ENCODE measurements around the gene C17orf107.

DNA sequence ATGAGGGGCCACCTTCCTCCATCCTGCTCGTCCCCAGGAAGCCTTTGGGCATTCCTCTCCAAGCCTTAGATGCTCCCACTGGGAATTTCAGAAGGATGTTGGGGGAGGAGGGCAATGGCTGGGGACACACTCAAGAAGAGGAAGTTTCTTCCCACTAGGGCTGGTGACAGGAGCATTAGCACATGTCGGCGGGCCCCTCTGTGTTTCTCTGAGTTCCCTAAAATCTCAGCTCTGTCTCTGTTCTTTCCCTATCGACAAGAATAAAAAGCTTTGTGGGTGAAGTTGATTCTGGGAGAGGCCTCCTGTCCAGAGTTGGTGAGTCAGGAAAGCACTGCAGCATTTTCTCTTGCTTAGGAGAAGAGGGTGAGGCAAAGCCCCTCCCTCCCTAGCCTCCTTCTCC is 19.7 kb upstream of the C17orf107 start:
- TF ChIP-seq FOXJ3 (CRISPR knock-in tag; IDR thresholded peaks at IDR 0.05) (no peak), RAD21 (IDR thresholded peaks at IDR 0.05; ENCODE audit: low read length) (no peak), SIN3A (IDR thresholded peaks at IDR 0.05; ENCODE audit: borderline replicate concordance, low read depth, low read length) (no peak), RCOR1 (IDR thresholded peaks at IDR 0.05; ENCODE audit: low read length) (no peak), GABPA (IDR thresholded peaks at IDR 0.05; ENCODE audit: low read depth) (no peak), TCF12 (IDR thresholded peaks at IDR 0.05) (no peak), YY1 (IDR thresholded peaks at IDR 0.05; ENCODE audit: low read depth) (no peak)
- TF ChIP-seq, protein P1, sequence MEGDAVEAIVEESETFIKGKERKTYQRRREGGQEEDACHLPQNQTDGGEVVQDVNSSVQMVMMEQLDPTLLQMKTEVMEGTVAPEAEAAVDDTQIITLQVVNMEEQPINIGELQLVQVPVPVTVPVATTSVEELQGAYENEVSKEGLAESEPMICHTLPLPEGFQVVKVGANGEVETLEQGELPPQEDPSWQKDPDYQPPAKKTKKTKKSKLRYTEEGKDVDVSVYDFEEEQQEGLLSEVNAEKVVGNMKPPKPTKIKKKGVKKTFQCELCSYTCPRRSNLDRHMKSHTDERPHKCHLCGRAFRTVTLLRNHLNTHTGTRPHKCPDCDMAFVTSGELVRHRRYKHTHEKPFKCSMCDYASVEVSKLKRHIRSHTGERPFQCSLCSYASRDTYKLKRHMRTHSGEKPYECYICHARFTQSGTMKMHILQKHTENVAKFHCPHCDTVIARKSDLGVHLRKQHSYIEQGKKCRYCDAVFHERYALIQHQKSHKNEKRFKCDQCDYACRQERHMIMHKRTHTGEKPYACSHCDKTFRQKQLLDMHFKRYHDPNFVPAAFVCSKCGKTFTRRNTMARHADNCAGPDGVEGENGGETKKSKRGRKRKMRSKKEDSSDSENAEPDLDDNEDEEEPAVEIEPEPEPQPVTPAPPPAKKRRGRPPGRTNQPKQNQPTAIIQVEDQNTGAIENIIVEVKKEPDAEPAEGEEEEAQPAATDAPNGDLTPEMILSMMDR (IDR thresholded peaks at IDR 0.05): no peak
- TF ChIP-seq, protein P2, sequence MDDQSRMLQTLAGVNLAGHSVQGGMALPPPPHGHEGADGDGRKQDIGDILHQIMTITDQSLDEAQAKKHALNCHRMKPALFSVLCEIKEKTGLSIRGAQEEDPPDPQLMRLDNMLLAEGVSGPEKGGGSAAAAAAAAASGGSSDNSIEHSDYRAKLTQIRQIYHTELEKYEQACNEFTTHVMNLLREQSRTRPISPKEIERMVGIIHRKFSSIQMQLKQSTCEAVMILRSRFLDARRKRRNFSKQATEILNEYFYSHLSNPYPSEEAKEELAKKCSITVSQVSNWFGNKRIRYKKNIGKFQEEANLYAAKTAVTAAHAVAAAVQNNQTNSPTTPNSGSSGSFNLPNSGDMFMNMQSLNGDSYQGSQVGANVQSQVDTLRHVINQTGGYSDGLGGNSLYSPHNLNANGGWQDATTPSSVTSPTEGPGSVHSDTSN (IDR thresholded peaks at IDR 0.05): no peak
- TF ChIP-seq, protein P3, sequence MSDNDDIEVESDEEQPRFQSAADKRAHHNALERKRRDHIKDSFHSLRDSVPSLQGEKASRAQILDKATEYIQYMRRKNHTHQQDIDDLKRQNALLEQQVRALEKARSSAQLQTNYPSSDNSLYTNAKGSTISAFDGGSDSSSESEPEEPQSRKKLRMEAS (IDR thresholded peaks at IDR 0.05; ENCODE audit: low read depth): no peak
- TF ChIP-seq, protein P4, sequence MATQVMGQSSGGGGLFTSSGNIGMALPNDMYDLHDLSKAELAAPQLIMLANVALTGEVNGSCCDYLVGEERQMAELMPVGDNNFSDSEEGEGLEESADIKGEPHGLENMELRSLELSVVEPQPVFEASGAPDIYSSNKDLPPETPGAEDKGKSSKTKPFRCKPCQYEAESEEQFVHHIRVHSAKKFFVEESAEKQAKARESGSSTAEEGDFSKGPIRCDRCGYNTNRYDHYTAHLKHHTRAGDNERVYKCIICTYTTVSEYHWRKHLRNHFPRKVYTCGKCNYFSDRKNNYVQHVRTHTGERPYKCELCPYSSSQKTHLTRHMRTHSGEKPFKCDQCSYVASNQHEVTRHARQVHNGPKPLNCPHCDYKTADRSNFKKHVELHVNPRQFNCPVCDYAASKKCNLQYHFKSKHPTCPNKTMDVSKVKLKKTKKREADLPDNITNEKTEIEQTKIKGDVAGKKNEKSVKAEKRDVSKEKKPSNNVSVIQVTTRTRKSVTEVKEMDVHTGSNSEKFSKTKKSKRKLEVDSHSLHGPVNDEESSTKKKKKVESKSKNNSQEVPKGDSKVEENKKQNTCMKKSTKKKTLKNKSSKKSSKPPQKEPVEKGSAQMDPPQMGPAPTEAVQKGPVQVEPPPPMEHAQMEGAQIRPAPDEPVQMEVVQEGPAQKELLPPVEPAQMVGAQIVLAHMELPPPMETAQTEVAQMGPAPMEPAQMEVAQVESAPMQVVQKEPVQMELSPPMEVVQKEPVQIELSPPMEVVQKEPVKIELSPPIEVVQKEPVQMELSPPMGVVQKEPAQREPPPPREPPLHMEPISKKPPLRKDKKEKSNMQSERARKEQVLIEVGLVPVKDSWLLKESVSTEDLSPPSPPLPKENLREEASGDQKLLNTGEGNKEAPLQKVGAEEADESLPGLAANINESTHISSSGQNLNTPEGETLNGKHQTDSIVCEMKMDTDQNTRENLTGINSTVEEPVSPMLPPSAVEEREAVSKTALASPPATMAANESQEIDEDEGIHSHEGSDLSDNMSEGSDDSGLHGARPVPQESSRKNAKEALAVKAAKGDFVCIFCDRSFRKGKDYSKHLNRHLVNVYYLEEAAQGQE (IDR thresholded peaks at IDR 0.05; ENCODE audit: low read depth, low read length): no peak
